ENCODE data around the gene DYRK1A.
A peak's percentile ranks its signal among the peaks of the same experiment; 100 is the strongest.
"Not testable (repeated sequence)": the region's sequence is repeated elsewhere in the genome, so short reads cannot be mapped to it uniquely, and the experiment has no call there.

The DYRK1A gene

GRCh38 chr21:37366482-37367316 is at the start of gene DYRK1A:
DYRK1A (plus strand) TSS chr21:37366773; CDS start chr21:37420375, 53,602 bp downstream.
- DNase-seq (ENCODE audit: low read depth) = peak; percentile 94

GRCh38 chr21:37319551-37319950 is 47.0 kb upstream of the DYRK1A start:
- DNase-seq (ENCODE audit: low read depth) = no peak

- no peak for DNase-seq (ENCODE audit: low read depth)
Observed at GRCh38 chr21:37322084-37322483, 44.5 kb upstream of the DYRK1A start.

GRCh38 chr21:37324558-37324957 is 42.0 kb upstream of the DYRK1A start:
- no peak for DNase-seq (ENCODE audit: low read depth)

- not testable (repeated sequence) for DNase-seq (ENCODE audit: low read depth)
Observed at GRCh38 chr21:37328147-37328546, 38.4 kb upstream of the DYRK1A start.

- no peak for DNase-seq (ENCODE audit: low read depth)
Observed at GRCh38 chr21:37331411-37331810, 35.2 kb upstream of the DYRK1A start.

- no peak for DNase-seq (ENCODE audit: low read depth)
Observed at GRCh38 chr21:37335053-37335452, 31.5 kb upstream of the DYRK1A start.

GRCh38 chr21:37337179-37337578 is 29.4 kb upstream of the DYRK1A start:
- no peak for DNase-seq (ENCODE audit: low read depth)

GRCh38 chr21:37337831-37338230 is 28.7 kb upstream of the DYRK1A start:
- no peak for DNase-seq (ENCODE audit: low read depth)

- DNase-seq (ENCODE audit: low read depth) = peak; percentile 87
Observed at GRCh38 chr21:37338671-37339551, 27.7 kb upstream of the DYRK1A start.

GRCh38 chr21:37339552-37339939 is 27.0 kb upstream of the DYRK1A start:
- no peak for DNase-seq (ENCODE audit: low read depth)

GRCh38 chr21:37341254-37341960 is 25.2 kb upstream of the DYRK1A start:
- no peak for DNase-seq (ENCODE audit: low read depth)

GRCh38 chr21:37342046-37342632 is 24.4 kb upstream of the DYRK1A start:
- DNase-seq (ENCODE audit: low read depth) = no peak

GRCh38 chr21:37346841-37347430 is 19.6 kb upstream of the DYRK1A start:
- DNase-seq (ENCODE audit: low read depth) = no peak

- DNase-seq (ENCODE audit: low read depth) = no peak
Observed at GRCh38 chr21:37348664-37349063, 17.9 kb upstream of the DYRK1A start.

GRCh38 chr21:37350472-37350871 is 16.1 kb upstream of the DYRK1A start:
- DNase-seq (ENCODE audit: low read depth) = no peak

GRCh38 chr21:37356706-37357105 is 9.9 kb upstream of the DYRK1A start:
- DNase-seq (ENCODE audit: low read depth) = no peak

- no peak for DNase-seq (ENCODE audit: low read depth)
Observed at GRCh38 chr21:37357691-37358090, 8.9 kb upstream of the DYRK1A start.

- DNase-seq (ENCODE audit: low read depth) = no peak
Observed at GRCh38 chr21:37358397-37358796, 8.2 kb upstream of the DYRK1A start.

GRCh38 chr21:37363936-37364335 is 2.6 kb upstream of the DYRK1A start:
- DNase-seq (ENCODE audit: low read depth) = no peak

- DNase-seq (ENCODE audit: low read depth) = no peak
Observed at GRCh38 chr21:37364722-37365121, 1.9 kb upstream of the DYRK1A start.

All from HS-5 (cell line).